ENCODE measurements around the gene GNG2.

GNG2 gene

DNA sequence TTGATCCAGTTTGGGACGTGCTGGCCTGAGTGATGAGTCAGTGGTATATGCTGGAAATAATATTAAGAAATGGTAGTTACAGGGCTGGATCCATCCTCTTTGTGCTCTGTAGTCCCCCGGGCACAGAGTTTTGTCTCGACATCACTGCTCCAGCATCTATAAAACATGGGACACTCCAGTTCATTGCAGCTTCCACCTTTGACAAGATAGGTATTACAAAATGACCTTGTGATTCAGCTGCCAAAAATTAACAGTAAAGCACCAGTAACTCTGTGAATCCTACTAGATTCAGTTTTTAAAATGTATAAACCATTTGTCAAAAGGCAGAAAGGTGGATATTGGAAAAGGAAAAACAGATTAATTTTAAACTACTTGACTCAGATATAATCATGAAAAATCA, 14.6 kb upstream of the GNG2 start:
- no peak overlapping the region for H3K4me3 ChIP-seq (ENCODE audit: low read depth, low read length)
- TF ChIP-seq, protein P1, sequence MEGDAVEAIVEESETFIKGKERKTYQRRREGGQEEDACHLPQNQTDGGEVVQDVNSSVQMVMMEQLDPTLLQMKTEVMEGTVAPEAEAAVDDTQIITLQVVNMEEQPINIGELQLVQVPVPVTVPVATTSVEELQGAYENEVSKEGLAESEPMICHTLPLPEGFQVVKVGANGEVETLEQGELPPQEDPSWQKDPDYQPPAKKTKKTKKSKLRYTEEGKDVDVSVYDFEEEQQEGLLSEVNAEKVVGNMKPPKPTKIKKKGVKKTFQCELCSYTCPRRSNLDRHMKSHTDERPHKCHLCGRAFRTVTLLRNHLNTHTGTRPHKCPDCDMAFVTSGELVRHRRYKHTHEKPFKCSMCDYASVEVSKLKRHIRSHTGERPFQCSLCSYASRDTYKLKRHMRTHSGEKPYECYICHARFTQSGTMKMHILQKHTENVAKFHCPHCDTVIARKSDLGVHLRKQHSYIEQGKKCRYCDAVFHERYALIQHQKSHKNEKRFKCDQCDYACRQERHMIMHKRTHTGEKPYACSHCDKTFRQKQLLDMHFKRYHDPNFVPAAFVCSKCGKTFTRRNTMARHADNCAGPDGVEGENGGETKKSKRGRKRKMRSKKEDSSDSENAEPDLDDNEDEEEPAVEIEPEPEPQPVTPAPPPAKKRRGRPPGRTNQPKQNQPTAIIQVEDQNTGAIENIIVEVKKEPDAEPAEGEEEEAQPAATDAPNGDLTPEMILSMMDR (IDR thresholded peaks at IDR 0.05; ENCODE audit: low read depth, low read length): no peak

DNA sequence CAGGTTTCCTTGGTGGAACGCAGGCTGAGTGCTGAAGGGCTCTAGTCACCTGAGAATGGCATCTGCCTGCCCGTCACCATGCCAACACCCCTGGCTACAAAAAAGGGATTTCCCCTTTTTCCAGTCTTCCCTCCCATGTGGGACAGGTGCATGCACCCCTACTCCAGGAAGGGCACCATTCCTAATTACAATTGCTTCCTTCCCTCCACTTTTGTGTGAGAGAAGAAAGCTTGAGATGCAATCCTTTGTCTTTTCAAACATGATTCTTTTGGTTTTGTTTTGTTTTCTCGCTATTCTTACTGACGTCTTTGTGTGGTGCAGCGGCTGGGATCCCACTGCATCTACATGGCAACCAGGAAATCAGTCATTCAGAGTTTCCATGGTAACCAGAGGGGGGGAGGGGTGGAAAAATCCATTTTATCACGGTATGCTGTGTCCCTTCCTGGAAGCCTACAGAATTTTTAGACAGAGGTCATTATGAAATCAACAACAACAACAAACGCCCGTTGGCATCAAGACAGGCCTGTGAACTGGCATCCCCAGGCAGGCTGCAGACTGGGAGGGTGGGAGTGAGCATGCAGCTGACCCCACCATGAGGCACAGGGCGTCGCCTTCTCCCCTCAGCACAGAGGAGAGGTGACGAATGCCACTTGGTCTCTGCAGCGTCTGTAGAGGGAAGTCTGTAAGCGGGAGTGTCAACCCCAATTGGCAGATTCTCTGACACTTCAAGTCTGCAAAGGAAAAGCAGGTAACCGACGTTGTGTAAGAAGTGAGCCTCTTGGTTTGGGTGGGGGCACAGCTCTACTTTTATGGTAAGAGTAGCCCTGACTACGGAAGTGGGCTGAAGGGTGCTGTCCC, 13.6 kb upstream of the GNG2 start:
- TF ChIP-seq, protein P1 (IDR thresholded peaks at IDR 0.05; ENCODE audit: low read depth, low read length): no peak
- H3K4me3 ChIP-seq (ENCODE audit: low read depth, low read length): no peak overlapping the region

DNA sequence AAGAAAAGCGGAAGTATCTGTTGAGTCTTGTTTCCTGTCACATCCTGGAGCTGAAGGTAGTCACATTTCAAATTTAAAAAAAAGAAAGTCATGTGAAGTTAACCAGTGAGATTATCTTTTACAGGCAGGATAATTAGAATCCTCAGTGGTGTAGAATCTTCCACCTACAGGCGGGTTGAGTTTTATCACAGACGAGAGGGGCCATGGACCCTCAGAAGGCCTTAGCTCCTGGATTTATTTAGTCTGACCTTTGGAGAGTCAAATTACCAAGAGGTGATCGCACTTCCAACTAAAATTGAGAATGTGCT, 13.0 kb upstream of the GNG2 start:
- TF ChIP-seq, protein P1 (IDR thresholded peaks at IDR 0.05; ENCODE audit: low read depth, low read length): no peak
- H3K4me3 ChIP-seq (ENCODE audit: low read depth, low read length): no peak overlapping the region

DNA sequence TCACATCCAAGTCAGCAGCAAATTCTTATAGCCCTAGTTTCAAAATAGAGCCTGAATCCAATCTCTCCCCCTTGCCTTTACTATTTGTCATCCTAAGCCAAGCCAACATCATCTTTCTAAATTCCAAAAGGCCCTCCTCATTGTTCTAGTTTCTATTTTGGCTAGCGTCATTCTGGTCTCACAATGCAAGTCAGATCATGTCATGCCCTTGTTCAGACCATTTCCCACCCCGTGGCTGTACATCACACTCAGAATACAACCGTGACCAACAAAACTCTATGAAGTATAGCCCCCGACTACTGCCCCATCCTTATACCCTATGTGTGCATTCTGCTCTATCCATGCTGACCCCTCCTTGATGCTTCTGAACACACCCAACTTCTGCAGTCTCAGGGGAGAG, 12.3 kb upstream of the GNG2 start:
- TF ChIP-seq, protein P1 (IDR thresholded peaks at IDR 0.05; ENCODE audit: low read depth, low read length): no peak
- H3K4me3 ChIP-seq (ENCODE audit: low read depth, low read length): no peak overlapping the region

DNA sequence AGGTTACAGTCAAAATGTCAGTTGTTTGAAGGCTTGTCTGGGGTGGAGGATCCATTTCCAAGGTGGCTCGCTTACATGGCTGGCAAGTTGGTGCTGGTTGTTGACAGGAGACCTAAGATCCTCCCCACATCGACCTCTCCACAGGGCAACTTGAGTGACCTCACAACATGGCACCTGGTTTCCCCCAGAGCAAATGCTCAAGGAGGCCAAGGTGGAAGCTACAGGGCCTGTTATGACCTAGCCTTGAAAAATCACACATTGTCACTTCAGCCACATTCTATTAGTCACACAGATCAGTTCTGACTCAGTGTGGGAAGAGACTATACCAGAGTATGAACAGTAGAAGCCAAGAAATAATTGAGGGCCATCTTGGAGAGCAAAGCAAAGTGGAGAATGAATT, 11.3 kb upstream of the GNG2 start:
- TF ChIP-seq, protein P1 (IDR thresholded peaks at IDR 0.05; ENCODE audit: low read depth, low read length): no peak
- H3K4me3 ChIP-seq (ENCODE audit: low read depth, low read length): no peak overlapping the region

DNA sequence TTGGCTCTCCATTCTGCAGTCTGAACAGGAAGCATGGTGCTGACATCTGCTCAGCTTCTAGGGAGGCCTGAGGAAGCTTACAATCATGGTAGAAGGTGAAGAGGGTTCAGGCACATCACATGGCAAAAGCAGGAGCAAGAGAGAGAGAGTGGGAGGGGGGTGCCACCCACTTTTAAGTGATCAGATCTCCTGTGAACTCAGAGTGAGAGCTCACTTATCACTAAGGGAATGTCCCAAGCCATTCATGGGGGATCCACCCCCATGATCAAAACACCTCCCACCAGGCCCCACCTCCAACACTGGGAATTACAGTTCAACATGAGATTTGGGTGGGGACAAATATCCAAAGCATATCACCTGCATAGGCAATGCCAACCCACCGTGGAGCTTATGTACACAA, 9.8 kb upstream of the GNG2 start:
- TF ChIP-seq, protein P1 (IDR thresholded peaks at IDR 0.05; ENCODE audit: low read depth, low read length): no peak
- no peak overlapping the region for H3K4me3 ChIP-seq (ENCODE audit: low read depth, low read length)

DNA sequence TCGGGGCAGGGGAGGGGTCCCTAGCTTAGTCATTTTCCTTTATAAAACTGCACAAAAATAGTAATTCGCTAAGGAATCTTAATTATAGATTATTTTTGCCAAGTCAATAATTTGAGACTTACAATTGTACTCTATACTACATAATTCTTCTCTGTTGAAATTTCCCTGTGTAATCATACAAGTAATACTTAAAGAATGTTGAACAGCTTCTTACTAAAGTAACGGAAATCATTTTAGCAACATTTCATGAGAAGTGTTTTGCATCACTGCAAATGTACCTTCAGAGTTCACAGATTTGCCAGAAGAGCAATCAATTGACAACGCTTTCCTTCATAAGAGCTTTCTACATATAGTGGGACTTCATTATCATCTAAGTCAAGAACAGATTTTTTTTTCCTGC, 7.9 kb upstream of the GNG2 start:
- TF ChIP-seq, protein P1 (IDR thresholded peaks at IDR 0.05; ENCODE audit: low read depth, low read length): no peak
- H3K4me3 ChIP-seq (ENCODE audit: low read depth, low read length): no peak overlapping the region

Data from WI38 (cell line).